Naive thymus-derived CD4-positive, alpha-beta T cell (primary cell): ENCODE data around the gene HID1. TPM values are rescaled to one million over a fixed set of nuclear protein-coding genes. Genes with fewer than 3 reads are reported as not detected.
"Not testable (repeated sequence)": the region's sequence is repeated elsewhere in the genome, so short reads cannot be mapped to it uniquely, and the experiment has no call there.

Source experiments
- ATAC-seq: fragments of 150-1000 bp; cut with Tn5 transposase; 2 replicates; pipeline ENCODE4 v1.10.0; 2021; ENCODE audit warnings: mild to moderate bottlenecking, moderate library complexity
- CTCF ChIA-PET: fragments of 350-600 bp; sonication (Branson Sonifier 250); formaldehyde crosslinking; loops from one replicate; lab custom pipeline; 2021; ENCODE audit warnings: antibody characterized with exemption; lab: Charles Lee
- POLR2A ChIA-PET: fragments of 350-600 bp; sonication (Branson Sonifier 250); formaldehyde crosslinking; loops from one replicate; lab custom pipeline; 2021; ENCODE audit warnings: antibody characterized with exemption, inconsistent platforms; lab: Charles Lee
- DNase-seq, 9 donors: peaks; one replicate each; pipeline versions ENCODE4 v3.0.0 to v3.0.0-alpha.2; 2020 to 2022; ENCODE audit warnings: mixed read lengths in 1 of 9
- H3K27ac ChIP-seq: one replicate; pipeline ENCODE4 v1.7.0; 2013; ENCODE audit warnings: mild to moderate bottlenecking, low read depth, low read length, moderate library complexity
- H3K27me3 ChIP-seq, 2 donors: one replicate each; pipeline ENCODE4 v1.7.0; 2013; ENCODE audit warnings: low read length in 2 of 2, mild to moderate bottlenecking in 2 of 2, moderate library complexity in 2 of 2; ENCODE audit not compliant: control insufficient read depth in 2 of 2, insufficient read depth in 2 of 2
- H3K36me3 ChIP-seq, 3 experiments: 1 replicate in 2 of 3; 2 replicates in 1 of 3; pipeline ENCODE4 v1.7.0; 2013; ENCODE audit warnings: low read length in 3 of 3, mild to moderate bottlenecking in 3 of 3, moderate library complexity in 1 of 3; ENCODE audit not compliant: insufficient read depth in 3 of 3, control insufficient read depth in 2 of 3
- H3K4me1 ChIP-seq, 2 donors: one replicate each; pipeline ENCODE4 v1.7.0; 2013; ENCODE audit warnings: low read length in 2 of 2, mild to moderate bottlenecking in 2 of 2, moderate library complexity in 1 of 2; ENCODE audit not compliant: control insufficient read depth in 2 of 2, insufficient read depth in 2 of 2
- H3K4me3 ChIP-seq: 2 replicates; pipeline ENCODE4 v1.7.0; 2013; ENCODE audit warnings: mild to moderate bottlenecking, low read length
- H3K9me3 ChIP-seq, 3 experiments: 1 replicate in 2 of 3; 2 replicates in 1 of 3; pipeline ENCODE4 v1.7.0; 2013; ENCODE audit warnings: low read length in 3 of 3; ENCODE audit not compliant: control insufficient read depth in 2 of 3
- H3K27ac Mint-ChIP-seq, 9 donors: one replicate each; pipeline ENCODE4 v1.8.0; 2020 to 2022; ENCODE audit warnings: mixed read lengths in 9 of 9, mild to moderate bottlenecking in 8 of 9, moderate library complexity in 5 of 9, inconsistent platforms in 2 of 9
- H3K27me3 Mint-ChIP-seq, 5 donors: one replicate each; pipeline ENCODE4 v1.8.0; 2021 to 2022; ENCODE audit warnings: mixed read lengths in 5 of 5, mild to moderate bottlenecking in 1 of 5
- H3K36me3 Mint-ChIP-seq, 5 donors: one replicate each; pipeline ENCODE4 v1.8.0; 2020 to 2022; ENCODE audit warnings: mixed read lengths in 5 of 5, mild to moderate bottlenecking in 3 of 5, inconsistent platforms in 1 of 5
- H3K4me1 Mint-ChIP-seq, 7 donors: one replicate each; pipeline ENCODE4 v1.8.0; 2020 to 2022; ENCODE audit warnings: mixed read lengths in 7 of 7, mild to moderate bottlenecking in 3 of 7, inconsistent platforms in 1 of 7
- H3K4me3 Mint-ChIP-seq, 10 donors: one replicate each; pipeline ENCODE4 v1.8.0; 2020 to 2022; ENCODE audit warnings: mild to moderate bottlenecking in 10 of 10, mixed read lengths in 10 of 10, moderate library complexity in 6 of 10, inconsistent platforms in 2 of 10
- H3K9me3 Mint-ChIP-seq, 11 donors: one replicate each; pipeline ENCODE4 v1.8.0; 2020 to 2022; ENCODE audit warnings: mixed read lengths in 11 of 11, mild to moderate bottlenecking in 4 of 11, inconsistent platforms in 1 of 11, moderate library complexity in 1 of 11
- intact Hi-C, 2 donors: fragments of 100-400 bp; cut with micrococcal nuclease; formaldehyde crosslinking; loops; one replicate each; pipeline ENCODE4 v1.15.1; 2023
- polyA plus RNA-seq, 2 donors: library from polyadenylated mRNA; unstranded; fragments of 300-500 nt; fragmentation: Illumina TruSeq; gene quantifications; one replicate each; pipeline ENCODE4 v1.2.3, GENCODE V29; 2021
- total RNA-seq, 6 experiments: library from RNA in 5 of 6; stranded (reverse) in 5 of 6; gene quantifications; 1 replicate in 5 of 6; 2 replicates in 1 of 6; pipeline ENCODE4 v1.2.3 and lab custom pipeline; 2021 to 2026

HID1 gene
- total and polyA plus RNA-seq, 7 experiments from 2014 or later = 0.60 to 25.2 (median 11.7) TPM

- ATAC-seq, H3K36me3 ChIP-seq, H3K9me3 ChIP-seq, H3K27me3 ChIP-seq, H3K4me3 ChIP-seq, H3K4me3 Mint-ChIP-seq, H3K9me3 Mint-ChIP-seq, intact Hi-C loops, H3K27ac ChIP-seq, H3K36me3 Mint-ChIP-seq, DNase-seq, H3K4me1 ChIP-seq: not testable (repeated sequence)
- Mint-ChIP-seq H3K27ac (peak overlapping the region in 1 of 9 donors; percentile 61), H3K27me3 (peaks cover 0 to 38% (median 7%) of the 10 kb centered on the region in 5 donors), H3K4me1 (peaks cover 5 to 18% (median 7%) of the 10 kb centered on the region in 7 donors)
- POLR2A ChIA-PET = interaction anchor here (1.6 kb wide), 1 partner anchor 13 kb away, joined by 3 read pairs; no protein-coding TSS in a partner anchor
- CTCF ChIA-PET = interaction anchor here (0.7 to 1.3 kb wide), 3 partner anchors 8 to 271 kb away, joined by 3 to 5 read pairs (median 3); no protein-coding TSS in a partner anchor
These were observed 3.1 kb downstream of the HID1 start for GRCh38 chr17:74969501-74969900.

GRCh38 chr17:74968361-74968780 lies 4.2 kb downstream of the HID1 start:
- Mint-ChIP-seq H3K27me3 (peaks cover 0 to 26% (median 6%) of the 10 kb centered on the region in 5 donors), H3K4me1 (peaks cover 5 to 18% (median 9%) of the 10 kb centered on the region in 7 donors), H3K27ac (no peak overlapping the region), H3K9me3 (no peaks in the 10 kb centered on the region), H3K4me3 (no peak overlapping the region), H3K36me3 (no peaks in the 10 kb centered on the region)
- ChIA-PET CTCF (interaction anchor here (0.6 kb wide), 2 partner anchors 146 to 203 kb away, joined by 3 read pairs; no protein-coding TSS in a partner anchor), POLR2A (interaction anchor here (1.6 kb wide), 1 partner anchor 14 kb away, joined by 3 read pairs; no protein-coding TSS in a partner anchor)
- Histone ChIP-seq H3K9me3 (no peaks in the 10 kb centered on the region), H3K4me1 (peaks cover 4 to 9% of the 10 kb centered on the region in 2 donors), H3K36me3 (no peaks in the 10 kb centered on the region), H3K27me3 (no peaks in the 10 kb centered on the region), H3K27ac (no peak overlapping the region), H3K4me3 (no peak overlapping the region)
- DNase-seq = no peak
- ATAC-seq = no peak
- intact Hi-C loops = no loop called here

GRCh38 chr17:74964988-74965622 lies 7.5 kb downstream of the HID1 start:
- Mint-ChIP-seq H3K4me3 (no peak overlapping the region), H3K27me3 (peaks cover 0 to 3% (median 0%) of the 10 kb centered on the region in 5 donors), H3K36me3 (no peaks in the 10 kb centered on the region), H3K4me1 (peaks cover 0 to 8% (median 5%) of the 10 kb centered on the region in 7 donors), H3K27ac (no peak overlapping the region), H3K9me3 (no peaks in the 10 kb centered on the region)
- Histone ChIP-seq H3K36me3 (no peaks in the 10 kb centered on the region), H3K27me3 (no peaks in the 10 kb centered on the region), H3K27ac (no peak overlapping the region), H3K4me1 (peaks cover 0 to 4% of the 10 kb centered on the region in 2 donors), H3K4me3 (no peak overlapping the region), H3K9me3 (no peaks in the 10 kb centered on the region)
- intact Hi-C loops = loop anchor here in 1 of 2 donors (5.0 kb wide), 1 partner anchor 147 kb away; no protein-coding TSS in a partner anchor
- no peak for ATAC-seq
- CTCF ChIA-PET = interaction anchor here (0.6 kb wide), 2 partner anchors 95 to 262 kb away, joined by 3 to 5 read pairs; no protein-coding TSS in a partner anchor
- POLR2A ChIA-PET = interaction anchor here (0.6 to 1.2 kb wide), 2 partner anchors 17 to 39 kb away, joined by 3 read pairs; no protein-coding TSS in a partner anchor
- DNase-seq = no peak

GRCh38 chr17:74964246-74964761 lies 8.3 kb downstream of the HID1 start:
- Mint-ChIP-seq H3K27ac (no peak overlapping the region), H3K4me1 (peaks cover 0 to 8% (median 5%) of the 10 kb centered on the region in 7 donors), H3K36me3 (no peaks in the 10 kb centered on the region), H3K27me3 (peaks cover 0 to under 1% (median 0%) of the 10 kb centered on the region in 5 donors), H3K4me3 (no peak overlapping the region), H3K9me3 (no peaks in the 10 kb centered on the region)
- Histone ChIP-seq H3K27me3 (no peaks in the 10 kb centered on the region), H3K4me1 (peaks cover 0 to 4% of the 10 kb centered on the region in 2 donors), H3K36me3 (no peaks in the 10 kb centered on the region), H3K4me3 (no peak overlapping the region), H3K9me3 (no peaks in the 10 kb centered on the region), H3K27ac (no peak overlapping the region)
- ChIA-PET POLR2A (interaction anchor here (0.6 kb wide), 1 partner anchor 40 kb away, joined by 3 read pairs; no protein-coding TSS in a partner anchor), CTCF (interaction anchor here (0.6 to 1.4 kb wide), 2 partner anchors 47 to 237 kb away, joined by 5 to 6 read pairs; no protein-coding TSS in a partner anchor)
- intact Hi-C loops = loop anchor here in 1 of 2 donors (5.0 kb wide), 1 partner anchor 148 kb away; no protein-coding TSS in a partner anchor
- no peak for DNase-seq
- ATAC-seq = no peak

- H3K9me3 Mint-ChIP-seq = no peaks in the 10 kb centered on the region
- CTCF ChIA-PET = interaction anchor here (1.4 kb wide), 1 partner anchor 48 kb away, joined by 6 read pairs; no protein-coding TSS in a partner anchor
These were observed 8.9 kb downstream of the HID1 start for GRCh38 chr17:74963656-74964055.

GRCh38 chr17:74962622-74963394 lies 9.8 kb downstream of the HID1 start:
- no peaks in the 10 kb centered on the region for H3K36me3 Mint-ChIP-seq
- Histone ChIP-seq H3K9me3 (no peaks in the 10 kb centered on the region), H3K27me3 (no peaks in the 10 kb centered on the region), H3K36me3 (no peaks in the 10 kb centered on the region), H3K4me1 (peaks cover 0 to 4% of the 10 kb centered on the region in 2 donors), H3K27ac (no peak overlapping the region), H3K4me3 (no peak overlapping the region)
- DNase-seq (no peak), ATAC-seq (no peak)
- H3K4me1 Mint-ChIP-seq = peaks cover 0 to 8% (median 5%) of the 10 kb centered on the region in 7 donors
- H3K27me3 Mint-ChIP-seq = peaks cover 0 to 3% (median 0%) of the 10 kb centered on the region in 5 donors
- H3K27ac Mint-ChIP-seq = no peak overlapping the region
- intact Hi-C loops = loop anchor here in 1 of 2 donors (5.0 kb wide), 1 partner anchor 149 kb away; no protein-coding TSS in a partner anchor
- no peak overlapping the region for H3K4me3 Mint-ChIP-seq
- CTCF ChIA-PET = interaction anchor here (1.0 to 3.5 kb wide), 15 partner anchors 8 to 327 kb away, joined by 3 to 53 read pairs (median 11); partner anchors contain the start of genes CDR2L, MRPL58 and SLC25A19
- H3K9me3 Mint-ChIP-seq = no peaks in the 10 kb centered on the region
- POLR2A ChIA-PET = interaction anchor here (2.6 kb wide), 1 partner anchor 47 kb away, joined by 9 read pairs; no protein-coding TSS in a partner anchor

More at GRCh38 chr17:74963656-74964055, 8.9 kb downstream of the HID1 start:
- intact Hi-C loops = loop anchor here in 1 of 2 donors (5.0 kb wide), 1 partner anchor 149 kb away; no protein-coding TSS in a partner anchor
- peaks cover 0 to 8% (median 5%) of the 10 kb centered on the region in 7 donors for H3K4me1 Mint-ChIP-seq
- no peak overlapping the region for H3K27ac Mint-ChIP-seq
- no peaks in the 10 kb centered on the region for H3K27me3 ChIP-seq
- POLR2A ChIA-PET = no interaction called here
- H3K36me3 Mint-ChIP-seq = no peaks in the 10 kb centered on the region
- H3K27ac ChIP-seq = no peak overlapping the region
- H3K9me3 ChIP-seq = no peaks in the 10 kb centered on the region
- no peak overlapping the region for H3K4me3 Mint-ChIP-seq
- H3K4me3 ChIP-seq = no peak overlapping the region
- H3K36me3 ChIP-seq = no peaks in the 10 kb centered on the region
- ATAC-seq (no peak), DNase-seq (no peak)
- peaks cover 0 to 4% of the 10 kb centered on the region in 2 donors for H3K4me1 ChIP-seq
- peaks cover 0 to 3% (median 0%) of the 10 kb centered on the region in 5 donors for H3K27me3 Mint-ChIP-seq
